Osteoblast (primary cell): ENCODE results near the gene EIF4E. TPM values are rescaled to one million over a fixed set of nuclear protein-coding genes. Genes with fewer than 3 reads are reported as not detected.

Experiments
- DNase-seq: peaks from one replicate; pipeline ENCODE4 v3.0.0; 2011; ENCODE audit warnings: low spot score, mixed read lengths; ENCODE audit not compliant: insufficient read length; ENCODE audit errors: missing footprints
- H2AFZ ChIP-seq: 2 replicates; pipeline ENCODE4 v1.6.0; 2011; ENCODE audit warnings: mild to moderate bottlenecking, low read length
- H3K27ac ChIP-seq: 2 replicates; pipeline ENCODE4 v1.5.1; 2011; ENCODE audit warnings: mild to moderate bottlenecking, low read depth, low read length, moderate library complexity
- H3K27me3 ChIP-seq: 2 replicates; pipeline ENCODE4 v1.6.0; 2012; ENCODE audit warnings: mild to moderate bottlenecking, control low read depth, inconsistent platforms, low read length, moderate library complexity; ENCODE audit not compliant: insufficient read depth
- H3K36me3 ChIP-seq: 2 replicates; pipeline ENCODE4 v1.5.1; 2011; ENCODE audit warnings: mild to moderate bottlenecking, low read length, control low read depth, moderate library complexity; ENCODE audit not compliant: insufficient read depth
- H3K4me1 ChIP-seq: 2 replicates; pipeline ENCODE4 v1.5.1; 2011; ENCODE audit warnings: mild to moderate bottlenecking, low read length, control low read depth, moderate library complexity; ENCODE audit not compliant: insufficient read depth
- H3K4me2 ChIP-seq: 2 replicates; pipeline ENCODE4 v1.6.0; 2011; ENCODE audit warnings: mild to moderate bottlenecking, low read length; ENCODE audit not compliant: insufficient read depth
- H3K4me3 ChIP-seq: fragments of 200-600 bp; sonication (generic); 3 replicates; pipeline ENCODE4 v1.5.1; 2012; ENCODE audit warnings: mild to moderate bottlenecking, low read length, inconsistent platforms; ENCODE audit not compliant: insufficient read depth
- H3K79me2 ChIP-seq: 2 replicates; pipeline ENCODE4 v1.6.0; 2012; ENCODE audit warnings: mild to moderate bottlenecking, low read length, control low read depth, inconsistent platforms; ENCODE audit not compliant: insufficient read depth
- H3K9me3 ChIP-seq: 2 replicates; pipeline ENCODE4 v1.5.1; 2011; ENCODE audit warnings: low read depth, low read length, control low read depth
- H4K20me1 ChIP-seq: 2 replicates; pipeline ENCODE4 v1.6.0; 2012; ENCODE audit warnings: mild to moderate bottlenecking, low read length, control low read depth; ENCODE audit not compliant: insufficient read depth
- total RNA-seq: library from RNA; depleted of rRNA; stranded (reverse); fragments of >200 nt; gene quantifications from 2 replicates; pipeline ENCODE4 v1.2.3, GENCODE V29; 2012
- TF ChIP-seq, protein P1 (sequence below): IDR thresholded peaks from 2 replicates; pipeline ENCODE4 v1.5.1; 2011; ENCODE audit warnings: mild to moderate bottlenecking, low read depth, low read length, moderate library complexity; ENCODE audit errors: extremely low read depth

The EIF4E gene
- total RNA-seq, 1 donor, result 105 TPM

DNA sequence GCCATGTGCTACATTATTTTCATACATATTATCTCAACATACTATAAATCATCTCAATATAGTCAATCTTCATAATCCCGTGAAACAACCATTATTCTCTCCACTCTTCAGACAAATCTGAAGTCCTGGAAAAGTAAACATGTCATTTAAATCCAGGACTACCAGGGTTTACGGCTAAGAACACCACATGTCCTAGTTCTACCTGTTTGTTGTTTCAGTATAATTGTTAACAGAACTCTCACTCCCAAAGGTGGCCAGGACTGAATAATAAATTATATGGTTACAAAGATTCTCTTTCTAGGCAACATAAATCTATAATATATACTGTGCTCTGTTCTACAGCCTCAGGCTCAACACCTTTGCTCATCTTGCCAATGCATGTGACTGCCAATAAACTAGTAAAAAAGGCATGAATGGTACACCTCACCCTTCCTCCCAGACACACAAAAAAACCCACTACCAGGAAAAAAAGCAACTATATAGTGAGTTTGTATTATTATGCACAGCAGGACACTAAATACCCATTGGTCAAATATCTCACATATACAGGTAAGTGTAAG is 20.1 kb downstream of the EIF4E start:
- TF ChIP-seq, protein P1, sequence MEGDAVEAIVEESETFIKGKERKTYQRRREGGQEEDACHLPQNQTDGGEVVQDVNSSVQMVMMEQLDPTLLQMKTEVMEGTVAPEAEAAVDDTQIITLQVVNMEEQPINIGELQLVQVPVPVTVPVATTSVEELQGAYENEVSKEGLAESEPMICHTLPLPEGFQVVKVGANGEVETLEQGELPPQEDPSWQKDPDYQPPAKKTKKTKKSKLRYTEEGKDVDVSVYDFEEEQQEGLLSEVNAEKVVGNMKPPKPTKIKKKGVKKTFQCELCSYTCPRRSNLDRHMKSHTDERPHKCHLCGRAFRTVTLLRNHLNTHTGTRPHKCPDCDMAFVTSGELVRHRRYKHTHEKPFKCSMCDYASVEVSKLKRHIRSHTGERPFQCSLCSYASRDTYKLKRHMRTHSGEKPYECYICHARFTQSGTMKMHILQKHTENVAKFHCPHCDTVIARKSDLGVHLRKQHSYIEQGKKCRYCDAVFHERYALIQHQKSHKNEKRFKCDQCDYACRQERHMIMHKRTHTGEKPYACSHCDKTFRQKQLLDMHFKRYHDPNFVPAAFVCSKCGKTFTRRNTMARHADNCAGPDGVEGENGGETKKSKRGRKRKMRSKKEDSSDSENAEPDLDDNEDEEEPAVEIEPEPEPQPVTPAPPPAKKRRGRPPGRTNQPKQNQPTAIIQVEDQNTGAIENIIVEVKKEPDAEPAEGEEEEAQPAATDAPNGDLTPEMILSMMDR, result no peak
- H4K20me1 ChIP-seq, result peaks cover 37% of the 10 kb centered on the region

GRCh38 chr4:98908182-98908581 is 20.8 kb downstream of the EIF4E start:
- H3K36me3 ChIP-seq, result no peaks in the 10 kb centered on the region
- peaks cover 36% of the 10 kb centered on the region for H4K20me1 ChIP-seq
- no peak overlapping the region for H3K27ac ChIP-seq
- DNase-seq, result no peak
- H2AFZ ChIP-seq, result no peak overlapping the region
- H3K4me1 ChIP-seq, result peaks cover 12% of the 10 kb centered on the region
- H3K27me3 ChIP-seq, result no peaks in the 10 kb centered on the region
- TF ChIP-seq, protein P1, result no peak
- peaks cover 100% of the 10 kb centered on the region for H3K79me2 ChIP-seq
- no peaks in the 10 kb centered on the region for H3K9me3 ChIP-seq
- no peak overlapping the region for H3K4me2 ChIP-seq
- no peak overlapping the region for H3K4me3 ChIP-seq

More for the DNA sequence above, 20.1 kb downstream of the EIF4E start:
- peaks cover 12% of the 10 kb centered on the region for H3K4me1 ChIP-seq
- H3K27me3 ChIP-seq, result no peaks in the 10 kb centered on the region
- H3K79me2 ChIP-seq, result peaks cover 100% of the 10 kb centered on the region
- H3K4me3 ChIP-seq, result no peak overlapping the region
- H3K4me2 ChIP-seq, result no peak overlapping the region
- no peaks in the 10 kb centered on the region for H3K36me3 ChIP-seq
- no peaks in the 10 kb centered on the region for H3K9me3 ChIP-seq
- no peak overlapping the region for H3K27ac ChIP-seq
- DNase-seq, result no peak
- no peak overlapping the region for H2AFZ ChIP-seq

DNA sequence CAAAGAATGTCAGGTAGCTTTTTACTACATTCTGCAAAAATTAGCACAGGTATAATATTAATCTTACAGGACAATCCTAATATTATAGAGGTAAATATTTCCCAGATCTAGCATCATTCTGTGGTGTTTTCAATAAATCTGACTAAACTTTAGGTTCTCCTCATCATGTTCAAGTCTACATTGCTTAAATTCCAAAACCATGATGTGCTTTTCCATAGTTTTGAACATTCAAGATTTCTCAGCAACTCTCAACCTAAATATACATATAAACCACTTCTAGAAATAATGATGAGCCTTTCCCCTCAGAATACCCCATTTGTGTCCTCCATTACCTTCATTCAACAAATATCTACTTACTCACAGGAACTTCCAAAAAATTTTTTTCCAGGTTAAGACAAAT is 23.1 kb downstream of the EIF4E start:
- no peak overlapping the region for H3K4me3 ChIP-seq
- H3K36me3 ChIP-seq, result peaks cover 6% of the 10 kb centered on the region
- no peak overlapping the region for H2AFZ ChIP-seq
- peak overlapping the region; percentile 19 for H3K4me2 ChIP-seq
- no peaks in the 10 kb centered on the region for H3K9me3 ChIP-seq
- peaks cover 34% of the 10 kb centered on the region for H4K20me1 ChIP-seq
- no peaks in the 10 kb centered on the region for H3K27me3 ChIP-seq
- TF ChIP-seq, protein P1, result no peak
- H3K4me1 ChIP-seq, result peaks cover 12% of the 10 kb centered on the region
- peaks cover 100% of the 10 kb centered on the region for H3K79me2 ChIP-seq
- H3K27ac ChIP-seq, result peak overlapping the region; percentile 54
- DNase-seq, result no peak

DNA sequence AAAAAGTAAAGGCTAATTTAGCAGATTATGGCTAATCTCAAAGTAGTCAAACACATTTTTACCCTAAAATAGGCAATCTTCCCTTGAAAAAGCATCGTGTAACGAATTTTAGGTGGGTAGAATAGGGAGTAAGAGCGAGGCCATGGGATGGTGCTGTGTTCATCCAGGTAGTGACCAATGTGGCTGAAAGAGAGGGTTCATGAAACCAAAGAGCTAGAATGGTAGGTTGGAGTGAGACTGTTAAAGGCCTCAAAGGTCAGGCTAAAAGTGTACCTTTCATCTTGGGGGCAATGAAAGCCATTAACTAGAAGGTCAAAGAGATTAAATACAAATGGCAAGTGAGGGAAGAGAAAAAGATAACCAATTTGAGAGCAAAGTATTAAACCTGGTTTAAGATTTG is 23.6 kb downstream of the EIF4E start:
- Histone ChIP-seq H3K4me1 (peaks cover 12% of the 10 kb centered on the region), H3K27ac (peak overlapping the region; percentile 54), H3K27me3 (no peaks in the 10 kb centered on the region), H3K4me2 (no peak overlapping the region), H4K20me1 (peaks cover 29% of the 10 kb centered on the region), H3K4me3 (no peak overlapping the region), H3K36me3 (peaks cover 8% of the 10 kb centered on the region), H3K9me3 (no peaks in the 10 kb centered on the region), H3K79me2 (peaks cover 99% of the 10 kb centered on the region), H2AFZ (no peak overlapping the region)
- DNase-seq, result no peak
- TF ChIP-seq, protein P1, result no peak
